ENCODE measurements around the gene MIPEP.

The MIPEP gene

DNA sequence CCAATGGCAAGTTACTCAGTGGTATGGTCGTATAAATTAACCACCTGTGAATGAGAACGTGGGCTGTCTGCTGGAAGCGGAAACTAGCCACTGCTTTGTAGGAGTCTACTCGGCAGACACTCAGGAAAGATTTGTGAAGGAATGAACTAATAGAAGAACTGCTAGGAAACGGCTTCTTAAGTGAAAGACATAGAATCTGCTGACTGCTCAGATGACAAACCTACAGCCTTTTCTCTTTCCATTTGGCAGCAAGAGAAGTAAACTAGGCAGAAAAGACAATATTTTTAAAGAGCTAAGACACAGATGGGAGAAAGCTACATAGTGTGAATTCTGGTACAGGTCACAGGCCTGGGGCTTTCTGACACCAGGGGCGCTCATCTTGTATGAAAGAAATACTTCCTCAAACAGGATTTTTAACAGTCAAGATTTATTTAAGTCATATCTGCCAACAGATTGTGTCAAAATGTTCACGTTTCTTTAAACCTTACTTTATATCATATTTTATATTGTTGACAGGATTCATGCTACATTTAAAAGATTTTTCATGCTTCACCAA lies 78.4 kb downstream of the MIPEP start:
- no peak overlapping the region for H3K23ac ChIP-seq (ENCODE audit: low read length)
- H3K4me3 ChIP-seq (ENCODE audit: low read length) = no peak overlapping the region
- H2AK5ac ChIP-seq (ENCODE audit: low read length) = no peak overlapping the region
- no peak overlapping the region for H4K8ac ChIP-seq (ENCODE audit: low read depth, low read length)
- no peak overlapping the region for H2BK5ac ChIP-seq (ENCODE audit: low read length)
- no peaks in the 10 kb centered on the region for H3K36me3 ChIP-seq (ENCODE audit: control insufficient read depth, insufficient read depth, low read length)
- no peak for DNase-seq
- H3K27me3 ChIP-seq (ENCODE audit: insufficient read depth, low read length, poor library complexity) = no peaks in the 10 kb centered on the region
- H3K56ac ChIP-seq (ENCODE audit: low read length) = no peak overlapping the region
- WGBS (ENCODE audit: extremely low coverage, insufficient coverage, low lambda C conversion rate) = no CpG with 5 or more reads among the region's 7 CpGs
- no peak overlapping the region for H3K4me2 ChIP-seq (ENCODE audit: low read length)
- H3K4ac ChIP-seq (ENCODE audit: low read depth, low read length) = no peak overlapping the region
- no peak overlapping the region for H4K5ac ChIP-seq (ENCODE audit: low read length)
- H3K27ac ChIP-seq (ENCODE audit: low read depth, low read length) = no peak overlapping the region
- H3K79me1 ChIP-seq (ENCODE audit: low read length) = no peaks in the 10 kb centered on the region
- no peaks in the 10 kb centered on the region for H3K4me1 ChIP-seq (ENCODE audit: control insufficient read depth, low read depth, low read length)
- no peaks in the 10 kb centered on the region for H3K79me2 ChIP-seq (ENCODE audit: control insufficient read depth, insufficient read depth, low read length)
- no peak overlapping the region for H3K18ac ChIP-seq (ENCODE audit: low read length)
- no peak overlapping the region for H2BK120ac ChIP-seq (ENCODE audit: low read depth, low read length)
- no peak overlapping the region for H3K9ac ChIP-seq (ENCODE audit: low read length)
- H2BK15ac ChIP-seq (replicated peaks; ENCODE audit: low read depth) = no peak overlapping the region

DNA sequence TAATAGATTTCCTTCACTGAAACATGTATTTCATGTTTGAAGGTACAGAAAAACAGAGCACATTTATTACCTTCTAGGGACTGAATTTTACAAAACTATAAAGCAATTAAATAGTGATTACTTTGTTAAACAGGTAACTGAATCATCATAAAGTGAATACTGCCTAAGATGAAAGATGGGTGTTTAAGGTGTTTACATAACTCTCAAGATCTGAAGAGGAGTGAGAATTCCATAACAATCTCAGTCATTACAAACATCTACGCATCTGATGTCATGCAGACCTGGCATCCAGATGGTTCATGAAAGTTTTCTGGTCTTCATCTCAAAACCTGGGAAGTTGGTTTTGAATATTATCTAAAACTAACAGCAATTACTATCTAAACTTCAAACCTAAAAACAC lies 80.4 kb downstream of the MIPEP start:
- no peak for DNase-seq
- Histone ChIP-seq H4K5ac (ENCODE audit: low read length) (no peak overlapping the region), H2BK5ac (ENCODE audit: low read length) (no peak overlapping the region), H3K4me2 (ENCODE audit: low read length) (no peak overlapping the region), H3K79me2 (ENCODE audit: control insufficient read depth, insufficient read depth, low read length) (no peaks in the 10 kb centered on the region), H3K9ac (ENCODE audit: low read length) (no peak overlapping the region), H2BK120ac (ENCODE audit: low read depth, low read length) (no peak overlapping the region), H3K18ac (ENCODE audit: low read length) (no peak overlapping the region), H4K8ac (ENCODE audit: low read depth, low read length) (no peak overlapping the region), H3K23ac (ENCODE audit: low read length) (no peak overlapping the region), H3K36me3 (ENCODE audit: control insufficient read depth, insufficient read depth, low read length) (no peaks in the 10 kb centered on the region), H2BK15ac (replicated peaks; ENCODE audit: low read depth) (no peak overlapping the region), H3K27me3 (ENCODE audit: insufficient read depth, low read length, poor library complexity) (no peaks in the 10 kb centered on the region), H3K4ac (ENCODE audit: low read depth, low read length) (no peak overlapping the region), H3K79me1 (ENCODE audit: low read length) (no peaks in the 10 kb centered on the region), H2AK5ac (ENCODE audit: low read length) (no peak overlapping the region), H3K56ac (ENCODE audit: low read length) (no peak overlapping the region), H3K4me3 (ENCODE audit: low read length) (no peak overlapping the region), H3K27ac (ENCODE audit: low read depth, low read length) (no peak overlapping the region), H3K4me1 (ENCODE audit: control insufficient read depth, low read depth, low read length) (no peaks in the 10 kb centered on the region)
- no CpG with 5 or more reads among the region's 1 CpG for WGBS (ENCODE audit: extremely low coverage, insufficient coverage, low lambda C conversion rate)

DNA sequence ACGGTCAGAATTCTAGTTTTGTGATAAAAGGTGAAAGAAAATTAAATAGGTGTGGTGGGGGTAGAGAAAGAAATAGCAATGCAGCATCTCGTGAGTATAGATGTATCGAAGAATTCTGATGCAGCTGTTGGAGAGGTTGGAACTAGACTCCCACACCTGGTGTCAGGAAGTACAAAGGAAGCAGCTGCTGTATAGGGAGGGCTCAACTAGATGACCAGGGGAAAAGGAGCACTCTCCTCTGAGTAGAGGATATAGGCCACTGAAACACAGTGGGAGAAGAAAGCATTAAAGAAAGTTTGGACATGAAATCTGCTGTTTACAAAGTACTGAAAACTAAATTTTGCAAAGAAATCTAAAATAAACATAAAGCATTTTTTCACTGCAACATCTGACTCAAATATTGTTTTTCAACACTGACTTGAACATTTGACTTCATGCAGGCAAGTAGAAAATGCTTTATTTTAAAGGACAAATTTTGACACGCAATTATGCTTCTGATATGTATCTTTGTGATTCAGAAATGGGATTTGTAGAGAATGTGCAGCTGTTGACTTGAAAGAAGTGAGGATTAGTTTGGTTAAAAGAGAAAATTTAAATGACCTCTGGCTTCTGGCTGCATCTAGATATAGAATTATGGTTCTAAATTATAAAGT lies 82.2 kb downstream of the MIPEP start:
- Histone ChIP-seq H3K27ac (ENCODE audit: low read depth, low read length) (no peak overlapping the region), H3K4ac (ENCODE audit: low read depth, low read length) (no peak overlapping the region), H3K79me2 (ENCODE audit: control insufficient read depth, insufficient read depth, low read length) (no peaks in the 10 kb centered on the region), H3K18ac (ENCODE audit: low read length) (no peak overlapping the region), H3K9ac (ENCODE audit: low read length) (no peak overlapping the region), H3K79me1 (ENCODE audit: low read length) (no peaks in the 10 kb centered on the region), H4K8ac (ENCODE audit: low read depth, low read length) (no peak overlapping the region), H2BK120ac (ENCODE audit: low read depth, low read length) (no peak overlapping the region), H2AK5ac (ENCODE audit: low read length) (no peak overlapping the region), H3K23ac (ENCODE audit: low read length) (no peak overlapping the region), H3K4me3 (ENCODE audit: low read length) (no peak overlapping the region), H4K5ac (ENCODE audit: low read length) (no peak overlapping the region), H3K27me3 (ENCODE audit: insufficient read depth, low read length, poor library complexity) (no peaks in the 10 kb centered on the region), H3K36me3 (ENCODE audit: control insufficient read depth, insufficient read depth, low read length) (no peaks in the 10 kb centered on the region), H3K56ac (ENCODE audit: low read length) (no peak overlapping the region), H2BK5ac (ENCODE audit: low read length) (no peak overlapping the region), H3K4me2 (ENCODE audit: low read length) (no peak overlapping the region), H2BK15ac (replicated peaks; ENCODE audit: low read depth) (no peak overlapping the region), H3K4me1 (ENCODE audit: control insufficient read depth, low read depth, low read length) (no peaks in the 10 kb centered on the region)
- 100% methylated on average over 3 of the region's 4 CpGs for WGBS (ENCODE audit: extremely low coverage, insufficient coverage, low lambda C conversion rate)
- DNase-seq = no peak

DNA sequence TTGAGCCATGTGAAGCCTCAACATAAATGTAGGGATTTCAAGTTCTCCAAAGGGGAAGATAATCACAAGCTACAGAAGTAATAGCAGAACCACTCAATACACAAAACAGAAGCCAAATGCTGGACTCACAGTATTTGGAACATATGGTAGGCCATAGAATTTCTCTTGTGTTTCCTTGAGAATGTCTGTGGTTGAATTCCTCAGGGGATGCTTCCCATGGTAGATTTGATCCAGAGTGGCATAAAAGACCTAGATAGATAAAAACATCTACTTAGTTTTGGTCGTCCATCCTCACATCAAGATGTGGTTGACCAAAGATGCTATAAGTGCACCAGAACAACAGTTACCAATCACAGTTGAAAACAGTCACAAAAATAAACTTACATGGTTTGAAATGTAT lies 83.4 kb downstream of the MIPEP start:
- Histone ChIP-seq H3K79me1 (ENCODE audit: low read length) (no peaks in the 10 kb centered on the region), H2BK15ac (replicated peaks; ENCODE audit: low read depth) (no peak overlapping the region), H3K4ac (ENCODE audit: low read depth, low read length) (no peak overlapping the region), H2BK120ac (ENCODE audit: low read depth, low read length) (no peak overlapping the region), H3K9ac (ENCODE audit: low read length) (no peak overlapping the region), H3K4me3 (ENCODE audit: low read length) (no peak overlapping the region), H2BK5ac (ENCODE audit: low read length) (no peak overlapping the region), H3K4me1 (ENCODE audit: control insufficient read depth, low read depth, low read length) (no peaks in the 10 kb centered on the region), H3K18ac (ENCODE audit: low read length) (no peak overlapping the region), H3K27me3 (ENCODE audit: insufficient read depth, low read length, poor library complexity) (no peaks in the 10 kb centered on the region), H3K36me3 (ENCODE audit: control insufficient read depth, insufficient read depth, low read length) (no peaks in the 10 kb centered on the region), H3K56ac (ENCODE audit: low read length) (no peak overlapping the region), H4K8ac (ENCODE audit: low read depth, low read length) (no peak overlapping the region), H2AK5ac (ENCODE audit: low read length) (no peak overlapping the region), H3K4me2 (ENCODE audit: low read length) (no peak overlapping the region), H3K79me2 (ENCODE audit: control insufficient read depth, insufficient read depth, low read length) (no peaks in the 10 kb centered on the region), H3K27ac (ENCODE audit: low read depth, low read length) (no peak overlapping the region), H3K23ac (ENCODE audit: low read length) (no peak overlapping the region), H4K5ac (ENCODE audit: low read length) (no peak overlapping the region)
- DNase-seq = no peak
- no CpG with 5 or more reads among the region's 1 CpG for WGBS (ENCODE audit: extremely low coverage, insufficient coverage, low lambda C conversion rate)

DNA sequence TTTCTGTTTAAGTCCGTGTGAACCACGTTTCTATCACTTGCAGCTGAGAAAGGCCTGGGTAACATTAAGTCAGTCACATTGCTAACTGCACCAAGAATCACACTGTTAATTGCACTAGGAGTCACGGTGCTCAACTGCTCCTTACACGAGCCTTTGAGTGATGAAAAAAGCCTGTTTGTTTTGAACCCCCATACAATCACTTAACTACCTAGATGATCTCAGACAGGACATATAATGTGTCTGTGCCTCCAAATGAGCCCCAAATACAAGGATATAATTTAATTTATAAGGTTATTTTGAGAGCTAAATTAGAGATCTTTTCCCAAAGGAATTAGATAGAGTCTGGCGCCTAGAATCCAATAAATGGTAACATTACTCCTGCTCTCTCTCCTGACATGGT lies 84.1 kb downstream of the MIPEP start:
- H2BK120ac ChIP-seq (ENCODE audit: low read depth, low read length) = no peak overlapping the region
- H4K8ac ChIP-seq (ENCODE audit: low read depth, low read length) = no peak overlapping the region
- no peak overlapping the region for H2BK5ac ChIP-seq (ENCODE audit: low read length)
- WGBS (ENCODE audit: extremely low coverage, insufficient coverage, low lambda C conversion rate) = no CpG with 5 or more reads among the region's 5 CpGs
- no peak overlapping the region for H3K9ac ChIP-seq (ENCODE audit: low read length)
- H3K79me1 ChIP-seq (ENCODE audit: low read length) = no peaks in the 10 kb centered on the region
- no peak overlapping the region for H3K56ac ChIP-seq (ENCODE audit: low read length)
- no peak overlapping the region for H3K4ac ChIP-seq (ENCODE audit: low read depth, low read length)
- no peak overlapping the region for H3K27ac ChIP-seq (ENCODE audit: low read depth, low read length)
- no peaks in the 10 kb centered on the region for H3K79me2 ChIP-seq (ENCODE audit: control insufficient read depth, insufficient read depth, low read length)
- H3K23ac ChIP-seq (ENCODE audit: low read length) = no peak overlapping the region
- H3K4me1 ChIP-seq (ENCODE audit: control insufficient read depth, low read depth, low read length) = no peaks in the 10 kb centered on the region
- H3K4me3 ChIP-seq (ENCODE audit: low read length) = no peak overlapping the region
- no peaks in the 10 kb centered on the region for H3K27me3 ChIP-seq (ENCODE audit: insufficient read depth, low read length, poor library complexity)
- no peak overlapping the region for H2BK15ac ChIP-seq (replicated peaks; ENCODE audit: low read depth)
- H4K5ac ChIP-seq (ENCODE audit: low read length) = no peak overlapping the region
- H3K18ac ChIP-seq (ENCODE audit: low read length) = no peak overlapping the region
- H2AK5ac ChIP-seq (ENCODE audit: low read length) = no peak overlapping the region
- H3K36me3 ChIP-seq (ENCODE audit: control insufficient read depth, insufficient read depth, low read length) = no peaks in the 10 kb centered on the region
- no peak for DNase-seq
- no peak overlapping the region for H3K4me2 ChIP-seq (ENCODE audit: low read length)

DNA sequence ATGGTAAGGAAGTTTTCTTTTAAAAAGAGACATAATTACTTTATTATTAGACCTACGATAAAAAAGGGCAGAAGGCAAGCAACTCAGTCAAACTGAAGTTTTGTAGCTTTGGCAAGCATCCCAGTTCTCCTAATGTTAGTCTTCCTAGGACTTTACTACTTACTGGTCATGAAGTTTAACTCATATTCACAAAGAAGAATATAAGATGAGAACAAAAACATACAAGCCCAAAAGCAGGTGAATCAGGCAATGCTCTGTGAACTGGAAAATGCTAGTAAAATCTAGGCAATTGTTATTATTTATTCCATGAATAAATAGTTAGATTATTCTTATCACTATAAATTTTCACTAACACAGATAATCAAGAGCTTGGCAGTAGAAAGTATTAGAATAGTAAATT lies 85.0 kb downstream of the MIPEP start:
- Histone ChIP-seq H4K8ac (ENCODE audit: low read depth, low read length) (no peak overlapping the region), H2BK5ac (ENCODE audit: low read length) (no peak overlapping the region), H3K23ac (ENCODE audit: low read length) (no peak overlapping the region), H3K4ac (ENCODE audit: low read depth, low read length) (no peak overlapping the region), H3K4me3 (ENCODE audit: low read length) (no peak overlapping the region), H2BK120ac (ENCODE audit: low read depth, low read length) (no peak overlapping the region), H3K27me3 (ENCODE audit: insufficient read depth, low read length, poor library complexity) (no peaks in the 10 kb centered on the region), H3K4me2 (ENCODE audit: low read length) (no peak overlapping the region), H3K79me2 (ENCODE audit: control insufficient read depth, insufficient read depth, low read length) (no peaks in the 10 kb centered on the region), H3K27ac (ENCODE audit: low read depth, low read length) (no peak overlapping the region), H3K79me1 (ENCODE audit: low read length) (no peaks in the 10 kb centered on the region), H3K4me1 (ENCODE audit: control insufficient read depth, low read depth, low read length) (no peaks in the 10 kb centered on the region), H3K56ac (ENCODE audit: low read length) (no peak overlapping the region), H3K36me3 (ENCODE audit: control insufficient read depth, insufficient read depth, low read length) (no peaks in the 10 kb centered on the region), H3K9ac (ENCODE audit: low read length) (no peak overlapping the region), H3K18ac (ENCODE audit: low read length) (no peak overlapping the region), H4K5ac (ENCODE audit: low read length) (no peak overlapping the region), H2BK15ac (replicated peaks; ENCODE audit: low read depth) (no peak overlapping the region), H2AK5ac (ENCODE audit: low read length) (no peak overlapping the region)
- WGBS (ENCODE audit: extremely low coverage, insufficient coverage, low lambda C conversion rate) = no CpG with 5 or more reads among the region's 1 CpG
- no peak for DNase-seq
